Hepatic stellate cell (primary cell): ENCODE measurements around the gene PANX2.
A peak's percentile ranks its signal among the peaks of the same experiment; 100 is the strongest.

Experiments used
- DNase-seq: peaks from one replicate; pipeline ENCODE4 v3.0.0; 2011; ENCODE audit warnings: low spot score

PANX2 gene

GRCh38 chr22:50216055-50216683, 45.6 kb downstream of the PANX2 start:
- DNase-seq, result no peak

GRCh38 chr22:50216684-50217520, 46.4 kb downstream of the PANX2 start:
- no peak for DNase-seq

GRCh38 chr22:50217543-50218152, 47.1 kb downstream of the PANX2 start:
- no peak for DNase-seq

- DNase-seq, result no peak
Observed at GRCh38 chr22:50218153-50218995, 47.8 kb downstream of the PANX2 start.

- DNase-seq, result peak; percentile 64
Observed at GRCh38 chr22:50218996-50219727, 48.6 kb downstream of the PANX2 start.

- DNase-seq, result no peak
Observed at GRCh38 chr22:50219800-50220602, 49.5 kb downstream of the PANX2 start.

- DNase-seq, result no peak
Observed at GRCh38 chr22:50220603-50221409, 50.3 kb downstream of the PANX2 start.

- DNase-seq, result no peak
Observed at GRCh38 chr22:50221410-50222300, 51.1 kb downstream of the PANX2 start.

- no peak for DNase-seq
Observed at GRCh38 chr22:50222508-50222907, 52.0 kb downstream of the PANX2 start.

- no peak for DNase-seq
Observed at GRCh38 chr22:50224071-50224470, 53.5 kb downstream of the PANX2 start.

GRCh38 chr22:50225200-50225969, 54.9 kb downstream of the PANX2 start:
- DNase-seq, result no peak

- no peak for DNase-seq
Observed at GRCh38 chr22:50226063-50226874, 55.7 kb downstream of the PANX2 start.

- DNase-seq, result no peak
Observed at GRCh38 chr22:50226875-50227165, 56.3 kb downstream of the PANX2 start.

- no peak for DNase-seq
Observed at GRCh38 chr22:50227579-50228215, 57.2 kb downstream of the PANX2 start.

GRCh38 chr22:50228366-50228765, 57.8 kb downstream of the PANX2 start:
- no peak for DNase-seq

- no peak for DNase-seq
Observed at GRCh38 chr22:50229370-50229769, 58.8 kb downstream of the PANX2 start.
